T1000 (cell line): Measurements from ENCODE around the gene DBN1.

Source experiments
- DNase-seq: peaks from one replicate; lab custom pipeline; 2025; ENCODE audit warnings: mixed read lengths; lab: John Stamatoyannopoulos, UW

DBN1 gene

DNA sequence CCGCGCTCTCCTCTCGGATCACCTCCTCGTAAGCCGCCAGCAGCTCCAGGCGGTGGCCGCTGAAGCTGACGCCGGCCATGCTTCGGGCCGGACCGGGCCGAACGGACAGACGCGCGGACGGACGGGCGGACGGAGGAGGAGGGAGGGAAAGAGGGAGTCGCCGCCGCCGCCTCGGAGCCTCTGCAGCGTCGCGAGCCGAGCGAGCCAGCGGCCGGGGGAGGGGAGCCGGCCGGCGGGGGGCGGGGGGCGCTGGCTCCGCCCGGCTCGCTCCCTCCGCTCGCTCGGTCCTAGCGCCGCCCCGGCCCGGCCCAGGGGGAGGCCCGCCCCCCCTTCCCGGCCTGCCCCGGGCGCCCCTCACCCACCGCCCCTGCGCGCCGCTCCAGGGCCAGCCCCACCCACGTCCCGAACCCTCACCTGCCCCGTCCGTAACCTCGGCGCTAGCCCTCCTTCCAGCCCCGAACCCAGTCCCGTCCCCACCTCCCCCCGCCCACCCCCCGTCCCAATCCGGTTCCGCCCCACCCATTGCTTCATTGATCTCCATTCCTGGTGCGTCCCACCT, at the start of gene DBN1:
TSS of gene DBN1 (minus strand) at position 192 of the 559 bp plus-strand sequence. CDS start at position 79, 113 bp downstream.
- peak; percentile 24 for DNase-seq

GRCh38 chr5:177520916-177521513, 47.6 kb upstream of the DBN1 start:
- DNase-seq = no peak

- DNase-seq = no peak
These were observed 46.8 kb upstream of the DBN1 start for GRCh38 chr5:177520271-177520670.

DNA sequence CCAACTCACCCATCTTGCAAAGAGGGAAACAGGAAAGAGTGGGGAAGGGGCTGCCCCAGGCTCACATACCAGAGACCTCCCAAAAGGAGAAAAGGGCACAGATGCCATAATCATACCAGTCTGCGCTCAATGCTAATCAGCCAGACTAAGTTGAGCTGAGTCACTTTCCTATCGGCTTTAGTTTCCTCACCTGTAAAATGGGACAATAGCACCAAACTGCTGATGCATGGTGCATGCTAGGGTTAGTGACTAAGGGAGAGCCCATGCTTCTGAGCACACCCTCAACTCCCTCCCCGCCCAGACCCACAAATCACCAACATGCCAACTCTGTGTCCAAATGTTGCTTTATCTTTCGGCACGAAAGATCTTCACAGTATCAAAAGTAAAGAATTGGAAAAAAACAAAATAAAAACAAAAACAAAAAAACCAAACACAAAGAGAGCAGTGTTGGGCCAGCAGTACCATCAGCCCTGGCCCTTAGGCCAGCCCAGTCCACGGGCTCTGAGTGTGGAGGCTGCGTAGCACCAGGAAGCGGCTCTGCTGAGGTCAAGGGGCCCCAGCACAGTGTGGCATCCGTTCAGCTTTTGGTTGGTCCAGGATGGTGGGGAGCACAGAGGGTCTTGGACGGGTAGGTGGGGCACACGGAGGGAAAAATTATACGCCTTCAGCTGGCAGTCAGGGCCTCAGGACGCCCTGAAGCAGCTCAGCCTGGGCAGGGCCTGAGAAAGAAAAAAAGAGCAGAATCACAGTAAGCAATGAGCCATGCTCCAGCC, 46.2 kb upstream of the DBN1 start:
- no peak for DNase-seq

GRCh38 chr5:177516601-177517568, 43.5 kb upstream of the DBN1 start, which contains the start of gene DDX41:
Gene DDX41 (minus strand): TSS chr5:177516961. CDS start chr5:177516945, 16 bp downstream.
- peak; percentile 95 for DNase-seq

DNA sequence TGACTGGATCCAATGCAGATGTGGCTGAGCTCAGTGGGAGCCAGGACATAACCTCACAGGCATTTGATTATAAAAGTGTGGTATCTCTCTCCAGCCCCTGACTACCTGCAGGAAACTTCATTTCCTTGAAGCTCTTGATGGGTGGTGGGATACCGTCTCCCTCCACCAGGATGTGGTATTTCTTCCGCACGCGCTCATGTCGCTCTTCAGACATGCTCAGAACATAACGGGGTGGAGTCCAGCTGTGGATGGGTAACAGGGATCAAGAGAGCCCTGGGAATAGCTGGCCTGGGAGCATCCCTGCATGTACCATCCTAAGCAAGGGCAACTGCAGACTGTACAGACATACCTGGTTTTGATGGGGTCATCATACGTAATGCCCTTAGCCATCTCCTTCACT, 42.1 kb upstream of the DBN1 start:
- no peak for DNase-seq

DNA sequence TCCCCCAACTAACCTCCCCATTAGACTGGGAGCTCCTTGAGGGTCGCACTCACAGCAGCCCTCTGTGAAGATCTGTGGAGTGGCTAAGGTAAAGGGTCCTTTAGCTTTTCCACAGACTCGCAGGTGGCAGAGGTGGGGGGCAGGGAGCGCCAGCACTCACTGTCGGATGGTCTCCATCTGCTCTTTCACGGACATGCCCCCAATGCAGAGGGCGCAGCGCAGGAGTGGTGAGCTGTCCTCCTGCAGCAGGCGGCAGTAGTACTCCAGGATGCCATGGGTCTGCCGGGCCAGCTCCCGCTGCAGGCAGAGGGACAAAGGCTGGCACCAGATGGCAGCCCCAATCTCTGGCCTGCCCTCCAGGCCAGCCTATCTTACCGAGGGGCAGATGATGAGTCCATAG, 41.1 kb upstream of the DBN1 start:
- no peak for DNase-seq

- no peak for DNase-seq
These were observed 40.1 kb upstream of the DBN1 start for GRCh38 chr5:177513500-177513899.

- no peak for DNase-seq
These were observed 39.4 kb upstream of the DBN1 start for GRCh38 chr5:177512736-177513380.

- DNase-seq = no peak
These were observed 38.6 kb upstream of the DBN1 start for GRCh38 chr5:177511796-177512675.

DNA sequence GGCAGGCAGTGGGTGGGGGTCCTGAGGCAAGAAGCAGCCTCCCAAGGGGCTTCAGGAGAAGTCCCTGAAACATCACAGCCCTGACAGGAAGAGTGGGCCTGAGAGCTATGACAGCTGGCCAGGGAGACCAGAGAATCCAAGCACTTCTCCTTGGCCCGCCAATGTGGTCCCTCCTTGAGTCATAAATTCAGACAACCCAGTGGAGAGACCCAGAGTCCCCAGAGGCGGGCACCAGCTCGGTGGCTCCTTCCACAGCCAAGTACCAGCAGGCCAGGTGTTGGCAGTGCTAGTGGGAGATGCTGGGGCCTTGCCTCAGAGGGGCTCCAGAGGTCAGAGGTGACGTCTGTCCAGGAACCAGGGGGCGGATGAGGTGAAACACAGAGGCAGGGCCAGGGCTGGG, 37.7 kb upstream of the DBN1 start:
- no peak for DNase-seq

DNA sequence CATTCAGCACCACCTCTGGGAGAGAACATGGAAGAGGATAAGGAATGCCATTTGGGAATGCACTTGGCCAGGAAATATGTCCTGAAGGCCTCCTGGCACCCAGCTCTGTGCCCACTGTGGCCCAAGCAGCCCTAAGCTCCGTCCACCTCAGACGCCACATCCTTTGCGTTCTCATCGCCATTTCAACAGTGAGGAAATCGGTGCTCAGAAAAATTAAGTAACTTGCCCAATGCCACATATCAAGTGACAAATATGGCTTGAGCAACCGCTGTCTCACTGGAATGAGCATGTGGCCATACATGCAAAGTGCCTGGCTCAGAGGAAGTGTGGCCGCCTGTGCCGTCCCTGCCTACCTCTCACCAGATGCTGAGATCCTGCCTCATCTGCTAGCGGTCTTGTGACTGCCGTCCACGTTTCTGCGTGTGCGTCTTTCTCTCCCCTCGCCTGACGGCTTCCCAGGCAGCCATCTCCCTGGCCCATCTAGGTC, 37.2 kb upstream of the DBN1 start:
- no peak for DNase-seq

DNA sequence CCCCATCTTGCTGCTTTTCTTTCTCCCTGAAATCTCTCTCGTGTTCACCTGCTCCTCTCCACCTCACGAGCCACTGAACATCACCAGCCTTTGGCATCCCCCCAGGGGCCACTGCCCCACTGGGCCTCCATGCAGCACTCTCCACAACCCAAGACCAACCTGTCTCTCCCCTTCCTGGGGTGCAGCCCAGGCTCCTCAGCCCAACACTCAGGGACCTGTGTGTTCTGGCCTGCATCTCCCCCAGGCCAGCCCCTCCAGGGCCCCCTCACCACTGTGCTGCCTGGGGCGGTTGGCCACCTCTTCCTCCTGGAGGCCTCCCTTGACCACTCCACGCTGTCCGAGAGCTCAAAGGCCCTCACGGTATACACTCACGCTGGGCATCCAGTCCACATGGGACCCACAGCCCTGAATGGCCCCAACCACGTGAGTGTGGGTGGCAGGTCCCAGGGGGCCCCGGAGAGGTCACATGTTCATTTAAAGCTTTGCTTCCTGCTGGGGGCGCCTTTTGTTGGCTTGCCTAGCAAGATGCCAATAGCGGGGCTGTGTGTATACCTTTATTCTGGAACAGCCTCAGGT, 36.6 kb upstream of the DBN1 start:
- no peak for DNase-seq

GRCh38 chr5:177509381-177509951, 36.0 kb upstream of the DBN1 start, which contains the start of gene DOK3:
Gene DOK3 (minus strand): TSS chr5:177509826. CDS start chr5:177509540, 286 bp downstream.
- no peak for DNase-seq

- no peak for DNase-seq
These were observed 35.4 kb upstream of the DBN1 start for GRCh38 chr5:177508837-177509236.

GRCh38 chr5:177508221-177508611, 34.8 kb upstream of the DBN1 start:
- no peak for DNase-seq

DNA sequence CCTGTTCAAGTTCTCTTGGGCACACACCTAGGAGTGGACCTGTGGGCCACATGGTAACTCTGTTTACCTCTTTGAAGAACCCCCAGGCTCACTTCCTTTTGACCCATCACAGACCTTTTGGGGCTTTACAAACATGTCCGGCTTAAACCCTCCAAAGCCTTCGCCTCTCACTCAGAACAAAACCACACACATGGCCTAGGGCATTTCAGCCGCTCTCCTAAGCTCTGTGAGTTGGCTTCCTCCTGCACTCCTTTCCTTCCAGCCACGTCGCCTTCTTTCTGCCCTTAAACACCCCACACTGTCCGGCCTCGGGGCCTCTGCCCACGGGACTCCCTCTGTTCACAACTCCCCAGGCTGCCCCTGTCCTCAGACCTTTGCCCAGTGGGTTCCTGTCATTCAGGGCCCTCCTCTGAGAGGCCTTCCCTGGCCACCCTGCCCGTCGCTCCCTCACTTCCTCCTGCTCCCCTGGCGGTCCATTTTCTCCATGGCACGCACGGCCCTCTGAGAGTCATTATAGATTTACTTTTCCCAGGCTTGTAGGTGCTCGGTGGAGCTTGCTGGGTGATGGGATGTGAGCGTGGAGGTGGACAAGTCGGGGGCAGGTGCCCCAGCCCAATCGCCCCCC, 34.3 kb upstream of the DBN1 start:
- no peak for DNase-seq

DNA sequence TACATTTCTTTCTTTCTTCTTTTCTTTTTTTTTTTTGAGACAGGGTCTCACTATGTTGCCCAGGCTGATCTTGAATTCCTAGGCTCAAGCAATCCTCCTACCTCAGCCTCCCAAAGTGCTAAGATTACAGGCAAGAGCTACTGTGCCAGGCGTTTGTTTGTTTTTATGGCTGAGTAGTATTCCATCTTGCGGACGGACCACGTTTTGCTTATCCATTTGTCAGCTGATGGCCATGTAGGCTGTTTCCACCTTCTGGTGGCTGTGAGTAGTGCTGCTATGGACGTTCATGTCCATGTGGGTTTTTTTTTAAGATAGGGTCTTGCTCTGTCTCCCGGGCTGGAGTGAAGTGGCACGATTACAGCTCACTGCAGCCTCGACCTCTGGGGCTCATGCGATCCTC, 33.7 kb upstream of the DBN1 start:
- DNase-seq = no peak

GRCh38 chr5:177505075-177505474, 31.6 kb upstream of the DBN1 start:
- no peak for DNase-seq
